HEK293 (cell line): ENCODE data around the gene NINL.

Experiments
- CTCF ChIP-seq: fragments of 450-650 bp; formaldehyde crosslinking; IDR thresholded peaks from 2 replicates; pipeline ENCODE4 v1.5.1; 2016; ENCODE audit warnings: missing biosample characterization, missing genetic modification characterization
- PATZ1 ChIP-seq: fragments of 450-650 bp; formaldehyde crosslinking; IDR thresholded peaks from 2 replicates; pipeline ENCODE4 v1.5.1; 2016; ENCODE audit warnings: missing biosample characterization, missing genetic modification characterization
- SP2 ChIP-seq: fragments of 450-650 bp; formaldehyde crosslinking; IDR thresholded peaks from 2 replicates; pipeline ENCODE4 v1.5.1; 2016; ENCODE audit warnings: missing biosample characterization, missing genetic modification characterization
- ZBTB44 ChIP-seq: fragments of 450-650 bp; IDR thresholded peaks from 2 replicates; pipeline ENCODE4 v1.5.1; 2018; ENCODE audit warnings: missing biosample characterization, mild to moderate bottlenecking, missing genetic modification characterization
- ZNF16 ChIP-seq: fragments of 450-650 bp; formaldehyde crosslinking; IDR thresholded peaks from 2 replicates; pipeline ENCODE4 v1.5.1; 2016; ENCODE audit warnings: low read depth, missing biosample characterization, missing genetic modification characterization
- ZNF18 ChIP-seq: fragments of 450-650 bp; formaldehyde crosslinking; IDR thresholded peaks from 2 replicates; pipeline ENCODE4 v1.5.1; 2016; ENCODE audit warnings: missing biosample characterization, missing genetic modification characterization
- ZNF341 ChIP-seq: fragments of 450-650 bp; formaldehyde crosslinking; IDR thresholded peaks from 2 replicates; pipeline ENCODE4; 2016; ENCODE audit warnings: low read depth, missing biosample characterization, missing genetic modification characterization
- ZNF354C ChIP-seq: fragments of 450-650 bp; formaldehyde crosslinking; IDR thresholded peaks from 2 replicates; pipeline ENCODE4 v1.5.1; 2016; ENCODE audit warnings: missing biosample characterization, missing genetic modification characterization, low read depth, borderline replicate concordance
- ZNF529 ChIP-seq: fragments of 450-650 bp; formaldehyde crosslinking; IDR thresholded peaks from 2 replicates; pipeline ENCODE4 v1.5.1; 2017; ENCODE audit warnings: missing genetic modification characterization, missing biosample characterization; ENCODE audit not compliant: insufficient replicate concordance
- ZNF768 ChIP-seq: fragments of 450-650 bp; formaldehyde crosslinking; IDR thresholded peaks from 2 replicates; pipeline ENCODE4 v1.5.1; 2018; ENCODE audit warnings: missing biosample characterization, mild to moderate bottlenecking, missing genetic modification characterization

GRCh38 chr20:25525295-25525694 is 60.0 kb downstream of the NINL start:
- no peak for TF ChIP-seq CTCF (tag by site-specific recombination)
- TF ChIP-seq ZNF16, result no peak
- no peak for TF ChIP-seq ZNF341
- no peak for TF ChIP-seq ZNF354C
- no peak for TF ChIP-seq SP2 (tag by site-specific recombination)
- no peak for TF ChIP-seq ZNF529
- no peak for TF ChIP-seq ZNF768
- TF ChIP-seq ZBTB44 (tag by site-specific recombination), result no peak
- TF ChIP-seq PATZ1 (tag by site-specific recombination), result no peak
- no peak for TF ChIP-seq ZNF18 (tag by site-specific recombination)
